H4 (cell line): ENCODE measurements around the gene RSRP1. TPM values are rescaled to one million over a fixed set of nuclear protein-coding genes. Genes with fewer than 3 reads are reported as not detected.
"Not testable (repeated sequence)": the region's sequence is repeated elsewhere in the genome, so short reads cannot be mapped to it uniquely, and the experiment has no call there.

ENCODE experiments used
- DNase-seq: peaks from one replicate; pipeline ENCODE4 v3.0.0-alpha.2; 2015; ENCODE audit warnings: low spot score
- total RNA-seq: library from RNA; depleted of rRNA; stranded (reverse); fragments of >200 nt; shearing (Covaris generic); gene quantifications from 2 replicates; pipeline ENCODE4 v1.2.3, GENCODE V29; 2014; rRNA removed

The RSRP1 gene
- 23.1 and 31.2 TPM in 2 replicates for total RNA-seq

GRCh38 chr1:25247024-25247828 lies at the start of gene RSRP1:
Gene RSRP1, minus strand, starts transcription at chr1:25247454. Its CDS starts 491 bp downstream, at chr1:25246963.
- DNase-seq, result peak; percentile 97

GRCh38 chr1:25296501-25296900 lies 49.2 kb upstream of the RSRP1 start:
- not testable (repeated sequence) for DNase-seq

GRCh38 chr1:25294889-25295826 lies 47.9 kb upstream of the RSRP1 start:
- DNase-seq, result not testable (repeated sequence)

GRCh38 chr1:25293426-25293825 lies 46.2 kb upstream of the RSRP1 start:
- not testable (repeated sequence) for DNase-seq

GRCh38 chr1:25290043-25290442 lies 42.8 kb upstream of the RSRP1 start:
- not testable (repeated sequence) for DNase-seq

- not testable (repeated sequence) for DNase-seq
Observed at GRCh38 chr1:25288573-25289101, 41.4 kb upstream of the RSRP1 start.

- not testable (repeated sequence) for DNase-seq
Observed at GRCh38 chr1:25287164-25287563, 39.9 kb upstream of the RSRP1 start.

- DNase-seq, result not testable (repeated sequence)
Observed at GRCh38 chr1:25285862-25286261, 38.6 kb upstream of the RSRP1 start.

GRCh38 chr1:25279693-25280111 lies 32.4 kb upstream of the RSRP1 start:
- DNase-seq, result not testable (repeated sequence)

- DNase-seq, result not testable (repeated sequence)
Observed at GRCh38 chr1:25278790-25279189, 31.5 kb upstream of the RSRP1 start.

- DNase-seq, result not testable (repeated sequence)
Observed at GRCh38 chr1:25278358-25278757, 31.1 kb upstream of the RSRP1 start.

- not testable (repeated sequence) for DNase-seq
Observed at GRCh38 chr1:25277295-25277694, 30.0 kb upstream of the RSRP1 start.

GRCh38 chr1:25275648-25276047 lies 28.4 kb upstream of the RSRP1 start:
- not testable (repeated sequence) for DNase-seq

- DNase-seq, result not testable (repeated sequence)
Observed at GRCh38 chr1:25272238-25272637, 25.0 kb upstream of the RSRP1 start, which contains the start of gene RHD. Gene RHD, plus strand, starts transcription at chr1:25272509. Its CDS starts 39 bp downstream, at chr1:25272548.

- not testable (repeated sequence) for DNase-seq
Observed at GRCh38 chr1:25268143-25268760, 21.0 kb upstream of the RSRP1 start.

- peak; percentile 51 for DNase-seq
Observed at GRCh38 chr1:25267288-25268142, 20.3 kb upstream of the RSRP1 start.

- DNase-seq, result not testable (repeated sequence)
Observed at GRCh38 chr1:25266554-25267287, 19.5 kb upstream of the RSRP1 start.

- not testable (repeated sequence) for DNase-seq
Observed at GRCh38 chr1:25260336-25260735, 13.1 kb upstream of the RSRP1 start.

- DNase-seq, result not testable (repeated sequence)
Observed at GRCh38 chr1:25259813-25260212, 12.6 kb upstream of the RSRP1 start.

GRCh38 chr1:25257196-25257595 lies 9.9 kb upstream of the RSRP1 start:
- DNase-seq, result no peak
